ENCODE results near the gene LRBA.

- TF ChIP-seq EZH2 (IDR thresholded peaks at IDR 0.05; ENCODE audit: low read length, missing control alignments) (no peak), CTCF (conservative IDR thresholded peaks at IDR 0.05 in 1 of 2, IDR thresholded peaks at IDR 0.05 in 1 of 2; ENCODE audit: low read depth in 1 of 2, low read length in 2 of 2) (no peak)
These were observed 10.9 kb downstream of the LRBA start for GRCh38 chr4:151004222-151004621.

Data from fibroblast of lung (primary cell).